PC-3 (cell line): ENCODE data around the gene ANXA6. TPM values are rescaled to one million over a fixed set of nuclear protein-coding genes. Genes with fewer than 3 reads are reported as not detected.

ENCODE experiments used
- ATAC-seq: fragments of 200-7000 bp; cut with Tn5 transposase; 2 replicates; pipeline ENCODE4 v1.9.1; 2020; ENCODE audit warnings: mild to moderate bottlenecking, moderate library complexity
- BruUV-seq: library from RNA; stranded (reverse); fragments of 400-500 nt; replicated peaks from 2 replicates; lab custom pipeline; 2021; lab: Mats Ljungman, UMichigan
- CTCF ChIA-PET: fragments of 300-600 bp; sonication (Branson Sonifier 250); formaldehyde crosslinking; loops from one replicate; lab custom pipeline; 2022; ENCODE audit warnings: antibody characterized with exemption; lab: Charles Lee
- POLR2A ChIA-PET: fragments of 300-600 bp; sonication (Branson Sonifier 250); formaldehyde crosslinking; loops from one replicate; lab custom pipeline; 2022; ENCODE audit warnings: antibody characterized with exemption; ENCODE audit not compliant: unreplicated experiment; lab: Charles Lee
- DNase-seq: peaks from one replicate; pipeline ENCODE4 v3.0.0-alpha.2; 2015
- H2AFZ ChIP-seq: fragments of 300-600 bp; sonication (generic); 2 replicates; pipeline ENCODE4 v1.6.0; 2016; ENCODE audit warnings: antibody characterized with exemption, low read length
- H3F3A ChIP-seq: fragments of 300-600 bp; sonication (generic); one replicate; pipeline ENCODE4 v1.6.0; 2017; ENCODE audit warnings: antibody characterized with exemption, low read length, control low read depth, mild to moderate bottlenecking; ENCODE audit not compliant: unreplicated experiment
- H3K27ac ChIP-seq: fragments of 300-600 bp; sonication (generic); 2 replicates; pipeline ENCODE4 v1.5.1; 2016; ENCODE audit warnings: mild to moderate bottlenecking, low read length
- H3K27me3 ChIP-seq: fragments of 300-600 bp; sonication (generic); 2 replicates; pipeline ENCODE4 v1.6.1; 2016; ENCODE audit warnings: low read length, mixed read lengths
- H3K36me3 ChIP-seq: fragments of 300-600 bp; sonication (generic); 2 replicates; pipeline ENCODE4 v1.6.1; 2016; ENCODE audit warnings: low read depth, mixed run types, low read length, mixed read lengths
- H3K4me1 ChIP-seq: fragments of 300-600 bp; sonication (generic); 2 replicates; pipeline ENCODE4 v1.5.1; 2016; ENCODE audit warnings: low read length; ENCODE audit not compliant: insufficient read depth
- H3K4me2 ChIP-seq: fragments of 300-600 bp; sonication (generic); 2 replicates; pipeline ENCODE4 v1.6.0; 2016; ENCODE audit warnings: low read length
- H3K4me3 ChIP-seq: fragments of 300-600 bp; sonication (generic); 2 replicates; pipeline ENCODE4 v1.5.1; 2016; ENCODE audit warnings: mild to moderate bottlenecking, low read length, mixed read lengths
- H3K79me2 ChIP-seq: fragments of 300-600 bp; sonication (generic); 2 replicates; pipeline ENCODE4 v1.6.1; 2017; ENCODE audit warnings: low read length, mixed read lengths
- H3K9ac ChIP-seq: fragments of 300-600 bp; sonication (generic); 2 replicates; pipeline ENCODE4 v1.6.0; 2016; ENCODE audit warnings: mild to moderate bottlenecking, low read length
- H3K9me2 ChIP-seq: fragments of 300-600 bp; sonication (generic); replicated peaks from 2 replicates; pipeline ENCODE4 v1.6.1; 2016; ENCODE audit warnings: mixed run types, low read length, mixed read lengths
- H3K9me3 ChIP-seq: fragments of 300-600 bp; sonication (generic); 2 replicates; pipeline ENCODE4 v1.6.1; 2016; ENCODE audit warnings: low read length, mixed read lengths
- H4K20me1 ChIP-seq: fragments of 300-600 bp; sonication (generic); 2 replicates; pipeline ENCODE4 v1.6.1; 2016; ENCODE audit warnings: low read length, mixed read lengths
- CTCF ChIP-seq: fragments of 300-600 bp; sonication (generic); conservative IDR thresholded peaks from 2 replicates; pipeline ENCODE4 v1.5.1; 2017; ENCODE audit warnings: antibody characterized with exemption, low read depth, mild to moderate bottlenecking, low read length
- EZH2 ChIP-seq: fragments of 300-600 bp; sonication (generic); IDR thresholded peaks from one replicate; pipeline ENCODE4 v1.6.1; 2017; ENCODE audit warnings: antibody characterized with exemption, mild to moderate bottlenecking, low read length; ENCODE audit not compliant: unreplicated experiment
- EZH2phosphoT487 ChIP-seq: fragments of 300-600 bp; sonication (generic); IDR thresholded peaks from 2 replicates; pipeline ENCODE4 v1.6.1; 2018; ENCODE audit warnings: mild to moderate bottlenecking, antibody characterized with exemption, low read length, borderline replicate concordance
- intact Hi-C: fragments of 100-400 bp; cut with micrococcal nuclease; formaldehyde crosslinking; loops from 2 replicates; pipeline ENCODE4 v1.9.0; 2023
- total RNA-seq: library from RNA; depleted of rRNA; stranded (reverse); fragments of >200 nt; gene quantifications from 2 replicates; pipeline ENCODE4 v1.2.3, GENCODE V29; 2014

Gene ANXA6
- total RNA-seq, 1 experiment from 2014 or later: 122 TPM

GRCh38 chr5:151086192-151086869 lies 71.2 kb downstream of the ANXA6 start:
- no peaks in the 10 kb centered on the region for H4K20me1 ChIP-seq
- no peaks in the 10 kb centered on the region for H3K36me3 ChIP-seq
- peak overlapping the region; percentile 4; the same call in 1 of the 2 replicates for H3K9ac ChIP-seq
- H3K4me2 ChIP-seq: no peak overlapping the region
- H3K9me3 ChIP-seq: no peaks in the 10 kb centered on the region
- no peaks in the 10 kb centered on the region for H3K27me3 ChIP-seq
- no peak for DNase-seq
- H3K4me3 ChIP-seq: no peak overlapping the region
- peaks cover 41% of the 10 kb centered on the region for H3K4me1 ChIP-seq
- intact Hi-C loops: no loop called here
- TF ChIP-seq EZH2phosphoT487: no peak
- TF ChIP-seq CTCF: no peak
- POLR2A ChIA-PET: interaction anchor here (0.7 kb wide), 1 partner anchor 307 kb away, joined by 3 read pairs; no protein-coding TSS in a partner anchor
- BruUV-seq: no TSS peak
- H3K27ac ChIP-seq: peak overlapping the region; percentile 92
- H2AFZ ChIP-seq: no peak overlapping the region
- no peaks in the 10 kb centered on the region for H3K9me2 ChIP-seq
- CTCF ChIA-PET: interaction anchor here (0.7 kb wide), 1 partner anchor 87 kb away, joined by 3 read pairs; no protein-coding TSS in a partner anchor
- no peaks in the 10 kb centered on the region for H3F3A ChIP-seq
- no peak for ATAC-seq
- H3K79me2 ChIP-seq: peaks cover 11% of the 10 kb centered on the region

GRCh38 chr5:151085517-151086041 lies 72.0 kb downstream of the ANXA6 start:
- Histone ChIP-seq H3K9me2 (no peaks in the 10 kb centered on the region), H3K79me2 (peaks cover 16% of the 10 kb centered on the region), H3K4me1 (peaks cover 42% of the 10 kb centered on the region), H4K20me1 (no peaks in the 10 kb centered on the region), H2AFZ (no peak overlapping the region), H3K4me2 (no peak overlapping the region), H3K9ac (peak overlapping the region; percentile 54), H3K9me3 (no peaks in the 10 kb centered on the region), H3K27me3 (no peaks in the 10 kb centered on the region), H3F3A (no peaks in the 10 kb centered on the region), H3K36me3 (no peaks in the 10 kb centered on the region), H3K27ac (peak overlapping the region; percentile 92), H3K4me3 (no peak overlapping the region)
- DNase-seq: peak; percentile 18
- ChIA-PET POLR2A (no interaction called here), CTCF (no interaction called here)
- no peak for TF ChIP-seq EZH2
- no peak for TF ChIP-seq EZH2phosphoT487
- TF ChIP-seq CTCF: no peak
- no TSS peak for BruUV-seq
- no peak for ATAC-seq
- intact Hi-C loops: no loop called here

GRCh38 chr5:151084363-151084762 lies 73.2 kb downstream of the ANXA6 start:
- H3F3A ChIP-seq: no peaks in the 10 kb centered on the region
- no peak overlapping the region for H2AFZ ChIP-seq
- no peaks in the 10 kb centered on the region for H3K9me3 ChIP-seq
- no peaks in the 10 kb centered on the region for H4K20me1 ChIP-seq
- intact Hi-C loops: no loop called here
- peak overlapping the region; percentile 54 for H3K9ac ChIP-seq
- no peaks in the 10 kb centered on the region for H3K27me3 ChIP-seq
- no TSS peak for BruUV-seq
- DNase-seq: peak; percentile 14
- H3K79me2 ChIP-seq: peaks cover 28% of the 10 kb centered on the region
- ChIA-PET CTCF (interaction anchor here (1.3 kb wide), 1 partner anchor 36 kb away, joined by 3 read pairs; no protein-coding TSS in a partner anchor), POLR2A (no interaction called here)
- no peak overlapping the region for H3K4me2 ChIP-seq
- peak overlapping the region; percentile 92 for H3K27ac ChIP-seq
- H3K36me3 ChIP-seq: no peaks in the 10 kb centered on the region
- no peak overlapping the region for H3K4me3 ChIP-seq
- ATAC-seq: no peak
- no peak for TF ChIP-seq EZH2phosphoT487
- TF ChIP-seq CTCF: no peak
- no peak for TF ChIP-seq EZH2
- H3K4me1 ChIP-seq: peaks cover 51% of the 10 kb centered on the region
- no peaks in the 10 kb centered on the region for H3K9me2 ChIP-seq
